ENCODE results near the gene TPRG1L. TPM values are rescaled to one million over a fixed set of nuclear protein-coding genes. Genes with fewer than 3 reads are reported as not detected.

The TPRG1L gene
- total RNA-seq, 1 experiment from 2014 or later = 32.0 TPM

GRCh38 chr1:3590139-3590763 is 34.6 kb upstream of the TPRG1L start:
- no peak for ATAC-seq
- intact Hi-C loops (cut with micrococcal nuclease) = no loop called here
- Histone ChIP-seq H3K27ac (ENCODE audit: low read length) (no peak overlapping the region), H3K9me2 (replicated peaks; ENCODE audit: low read length) (no peaks in the 10 kb centered on the region), H3K4me2 (ENCODE audit: low read length) (no peak overlapping the region), H3K4me3 (ENCODE audit: low read length) (no peak overlapping the region), H4K20me1 (ENCODE audit: low read length) (no peaks in the 10 kb centered on the region), H3F3A (ENCODE audit: low read length, unreplicated experiment) (peaks cover 5% of the 10 kb centered on the region), H3K79me2 (ENCODE audit: low read length) (no peaks in the 10 kb centered on the region), H3K27me3 (ENCODE audit: low read length) (no peaks in the 10 kb centered on the region), H3K4me1 (ENCODE audit: insufficient read depth, low read length) (peaks cover 10% of the 10 kb centered on the region), H2AFZ (ENCODE audit: low read length) (no peak overlapping the region), H3K9me3 (ENCODE audit: low read length) (no peaks in the 10 kb centered on the region), H3K9ac (ENCODE audit: low read length) (no peak overlapping the region), H3K36me3 (ENCODE audit: low read depth, low read length) (no peaks in the 10 kb centered on the region)
- TF ChIP-seq CTCF (conservative IDR thresholded peaks at IDR 0.05; ENCODE audit: low read depth, low read length) (no peak), EZH2phosphoT487 (IDR thresholded peaks at IDR 0.05; ENCODE audit: borderline replicate concordance, low read length) (no peak), EZH2 (IDR thresholded peaks at IDR 0.05; ENCODE audit: low read length, unreplicated experiment) (no peak)
- no TSS peak for BruUV-seq (replicated peaks)
- CTCF ChIA-PET = no interaction called here
- POLR2A ChIA-PET (ENCODE audit: unreplicated experiment) = no interaction called here
- no peak for DNase-seq

- no peak overlapping the region for H2AFZ ChIP-seq (ENCODE audit: low read length)
- no peak for ATAC-seq
- peaks cover 10% of the 10 kb centered on the region for H3K4me1 ChIP-seq (ENCODE audit: insufficient read depth, low read length)
- no peak overlapping the region for H3K4me3 ChIP-seq (ENCODE audit: low read length)
- TF ChIP-seq EZH2 (IDR thresholded peaks at IDR 0.05; ENCODE audit: low read length, unreplicated experiment) = no peak
- peak; percentile 44; the same call in 1 of the 2 replicates for TF ChIP-seq CTCF (conservative IDR thresholded peaks at IDR 0.05; ENCODE audit: low read depth, low read length)
- TF ChIP-seq EZH2phosphoT487 (IDR thresholded peaks at IDR 0.05; ENCODE audit: borderline replicate concordance, low read length) = no peak
- CTCF ChIA-PET = interaction anchor here (0.6 kb wide), 2 partner anchors 16 to 309 kb away, joined by 3 read pairs; no protein-coding TSS in a partner anchor
- no peaks in the 10 kb centered on the region for H3K9me2 ChIP-seq (replicated peaks; ENCODE audit: low read length)
- no TSS peak for BruUV-seq (replicated peaks)
- H3K27ac ChIP-seq (ENCODE audit: low read length) = no peak overlapping the region
- H3K9me3 ChIP-seq (ENCODE audit: low read length) = no peaks in the 10 kb centered on the region
- H4K20me1 ChIP-seq (ENCODE audit: low read length) = no peaks in the 10 kb centered on the region
- H3K4me2 ChIP-seq (ENCODE audit: low read length) = no peak overlapping the region
- no peak for DNase-seq
- no peaks in the 10 kb centered on the region for H3K79me2 ChIP-seq (ENCODE audit: low read length)
- H3K27me3 ChIP-seq (ENCODE audit: low read length) = no peaks in the 10 kb centered on the region
- H3F3A ChIP-seq (ENCODE audit: low read length, unreplicated experiment) = peaks cover 5% of the 10 kb centered on the region
- no peak overlapping the region for H3K9ac ChIP-seq (ENCODE audit: low read length)
- H3K36me3 ChIP-seq (ENCODE audit: low read depth, low read length) = no peaks in the 10 kb centered on the region
- POLR2A ChIA-PET (ENCODE audit: unreplicated experiment) = no interaction called here
- intact Hi-C loops (cut with micrococcal nuclease) = no loop called here
Measured at GRCh38 chr1:3590951-3591865, 33.6 kb upstream of the TPRG1L start.

- ChIA-PET POLR2A (ENCODE audit: unreplicated experiment) (no interaction called here), CTCF (no interaction called here)
- Histone ChIP-seq H3K9me2 (replicated peaks; ENCODE audit: low read length) (no peaks in the 10 kb centered on the region), H3K9ac (ENCODE audit: low read length) (no peak overlapping the region), H2AFZ (ENCODE audit: low read length) (no peak overlapping the region), H3K4me2 (ENCODE audit: low read length) (no peak overlapping the region), H3K9me3 (ENCODE audit: low read length) (no peaks in the 10 kb centered on the region), H3K79me2 (ENCODE audit: low read length) (no peaks in the 10 kb centered on the region), H3K27me3 (ENCODE audit: low read length) (no peaks in the 10 kb centered on the region), H3K27ac (ENCODE audit: low read length) (no peak overlapping the region), H3K4me3 (ENCODE audit: low read length) (no peak overlapping the region), H3K4me1 (ENCODE audit: insufficient read depth, low read length) (no peaks in the 10 kb centered on the region), H3K36me3 (ENCODE audit: low read depth, low read length) (no peaks in the 10 kb centered on the region), H3F3A (ENCODE audit: low read length, unreplicated experiment) (no peaks in the 10 kb centered on the region), H4K20me1 (ENCODE audit: low read length) (no peaks in the 10 kb centered on the region)
- ATAC-seq = no peak
- intact Hi-C loops (cut with micrococcal nuclease) = no loop called here
- no peak for DNase-seq
- TF ChIP-seq EZH2phosphoT487 (IDR thresholded peaks at IDR 0.05; ENCODE audit: borderline replicate concordance, low read length) = no peak
- no peak for TF ChIP-seq EZH2 (IDR thresholded peaks at IDR 0.05; ENCODE audit: low read length, unreplicated experiment)
- no peak for TF ChIP-seq CTCF (conservative IDR thresholded peaks at IDR 0.05; ENCODE audit: low read depth, low read length)
- no TSS peak for BruUV-seq (replicated peaks)
Measured at GRCh38 chr1:3593334-3593733, 31.5 kb upstream of the TPRG1L start.
